Skin of body (tissue), 2 donors: Measurements from ENCODE around the gene ERO1A. TPM values are rescaled to one million over a fixed set of nuclear protein-coding genes. Genes with fewer than 3 reads are reported as not detected.

Source experiments
- DNase-seq: peaks from one replicate; lab custom pipeline; 2025; lab: John Stamatoyannopoulos, UW
- total RNA-seq: library from RNA; depleted of rRNA; stranded (reverse); fragments of >200 nt; gene quantifications from one replicate; pipeline ENCODE4 v1.2.3, GENCODE V29; 2014

The ERO1A gene
- total RNA-seq, 1 donor from 2014 or later, result 31.5 TPM

- no peak for DNase-seq
Observed at GRCh38 chr14:52602131-52602530, 93.2 kb downstream of the ERO1A start.

GRCh38 chr14:52599974-52600373 is 95.4 kb downstream of the ERO1A start:
- no peak for DNase-seq

- DNase-seq, result no peak
Observed at GRCh38 chr14:52598568-52598967, 96.8 kb downstream of the ERO1A start.

GRCh38 chr14:52596861-52597260 is 98.5 kb downstream of the ERO1A start:
- no peak for DNase-seq

- DNase-seq, result no peak
Observed at GRCh38 chr14:52596320-52596719, 99.0 kb downstream of the ERO1A start.

- DNase-seq, result no peak
Observed at GRCh38 chr14:52590318-52590717, 105.0 kb downstream of the ERO1A start.

Other genes with a start within 250 kb of the ERO1A start
- 12.0 TPM for gene TXNDC16, start 143.1 kb downstream of the ERO1A start, total RNA-seq
- gene GPR137C, start 142.7 kb downstream of the ERO1A start, total RNA-seq, result 3.0 TPM
- 101 TPM for gene PSMC6, start 11.6 kb upstream of the ERO1A start, total RNA-seq
- 18.0 TPM for gene STYX, start 34.6 kb upstream of the ERO1A start, total RNA-seq
- 12.3 TPM for gene GNPNAT1, start 96.0 kb upstream of the ERO1A start, total RNA-seq